Stimulated activated CD4-positive, alpha-beta T cell treated with anti-CD3 and anti-CD28 coated beads, Interleukin-1b, Interleukin-23, amount 100 ng/mL, for 48 hours (primary cell): ENCODE results near the gene MARK3.

Source experiments
- DNase-seq: peaks from one replicate; pipeline ENCODE4 v3.0.0-alpha.2; 2020

The MARK3 gene

GRCh38 chr14:103552011-103552845, 167.0 kb downstream of the MARK3 start:
- DNase-seq, result no peak

- no peak for DNase-seq
Measured at GRCh38 chr14:103552846-103553210, 167.6 kb downstream of the MARK3 start.
